ENCODE measurements around the gene PKP4.

The PKP4 gene

DNA sequence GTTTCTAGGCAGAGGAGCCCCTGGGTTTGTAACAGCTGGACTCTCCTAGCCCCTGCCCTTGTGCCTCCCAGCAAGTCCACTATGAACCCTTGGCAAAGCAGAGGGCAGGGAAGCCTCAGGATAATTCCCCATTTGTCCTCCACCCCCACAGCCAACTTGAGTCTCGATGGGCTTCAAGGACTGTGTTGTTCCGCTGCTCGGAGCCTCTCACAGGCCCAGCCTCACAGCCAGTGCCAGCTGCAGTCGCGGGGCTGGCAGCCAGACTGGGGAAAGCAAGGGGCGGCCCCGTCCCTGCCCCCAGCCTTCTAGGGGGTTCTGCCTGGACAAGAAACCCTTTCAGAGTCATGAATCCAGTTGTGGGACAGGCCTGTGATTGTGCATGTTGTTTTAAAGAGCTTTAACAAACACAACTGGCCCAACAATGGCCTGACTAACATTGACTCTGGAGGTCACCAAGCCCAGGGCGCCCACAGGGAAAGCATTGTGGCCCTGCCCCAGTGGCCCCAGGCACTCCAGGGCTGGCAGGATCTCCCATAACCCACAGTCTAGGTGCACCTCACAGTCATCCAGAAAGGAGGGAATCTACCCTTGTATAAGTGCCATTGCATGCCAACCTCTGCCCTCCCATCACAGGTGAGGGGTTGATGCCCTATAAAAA lies 266.6 kb downstream of the PKP4 start:
- DNase-seq: no peak

- DNase-seq: no peak
Measured at GRCh38 chr2:158723921-158724802, 267.4 kb downstream of the PKP4 start.

DNA sequence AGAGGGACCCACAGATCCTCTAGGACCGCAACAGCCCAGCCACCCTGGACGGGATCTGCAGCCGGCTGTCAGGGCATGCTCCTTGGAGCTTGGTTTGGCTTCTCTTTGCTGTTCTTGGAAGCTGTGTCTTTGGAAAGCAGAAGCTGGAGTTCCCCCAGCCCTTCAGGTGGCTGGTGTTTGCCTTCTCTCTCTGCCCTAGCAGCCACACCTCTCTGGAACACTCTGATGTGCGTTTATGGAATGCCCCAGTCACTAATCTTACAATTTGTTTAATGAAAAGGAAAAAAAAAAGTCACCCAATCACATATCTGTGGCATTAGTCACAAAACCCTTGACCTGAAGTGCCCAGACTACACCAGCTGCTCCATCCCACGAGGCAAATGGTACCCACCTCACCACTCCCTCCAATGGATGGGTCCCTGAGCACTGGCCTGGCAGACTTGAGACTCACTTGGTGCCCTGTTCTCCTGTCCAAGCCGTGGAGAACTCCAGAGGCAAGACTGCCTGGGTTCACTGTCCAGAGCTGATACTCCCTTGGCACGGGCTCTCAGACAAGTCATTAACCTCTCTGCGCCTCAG lies 268.1 kb downstream of the PKP4 start:
- no peak for DNase-seq

DNA sequence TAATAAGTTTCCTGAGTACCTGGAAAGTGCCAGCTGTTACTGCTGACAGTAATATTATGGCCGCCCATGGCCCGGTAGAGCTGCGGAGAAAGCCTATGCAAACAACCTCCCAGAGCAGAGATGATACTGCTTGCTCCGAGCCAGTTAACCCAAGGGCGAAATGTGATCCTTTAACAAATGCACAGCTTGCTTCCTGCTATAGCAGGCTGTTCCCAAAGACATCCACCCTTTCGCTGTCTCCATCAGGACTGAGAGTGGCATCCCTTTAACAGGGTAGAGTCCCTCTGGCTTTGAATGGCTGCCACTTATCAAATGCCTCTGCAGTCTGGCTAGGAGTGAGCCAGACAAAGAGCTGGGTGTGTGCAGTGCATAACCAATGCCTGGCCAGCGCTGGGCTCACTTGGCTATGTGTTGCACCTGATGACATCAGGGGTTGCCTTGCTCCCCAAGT lies 268.7 kb downstream of the PKP4 start:
- no peak for DNase-seq

DNA sequence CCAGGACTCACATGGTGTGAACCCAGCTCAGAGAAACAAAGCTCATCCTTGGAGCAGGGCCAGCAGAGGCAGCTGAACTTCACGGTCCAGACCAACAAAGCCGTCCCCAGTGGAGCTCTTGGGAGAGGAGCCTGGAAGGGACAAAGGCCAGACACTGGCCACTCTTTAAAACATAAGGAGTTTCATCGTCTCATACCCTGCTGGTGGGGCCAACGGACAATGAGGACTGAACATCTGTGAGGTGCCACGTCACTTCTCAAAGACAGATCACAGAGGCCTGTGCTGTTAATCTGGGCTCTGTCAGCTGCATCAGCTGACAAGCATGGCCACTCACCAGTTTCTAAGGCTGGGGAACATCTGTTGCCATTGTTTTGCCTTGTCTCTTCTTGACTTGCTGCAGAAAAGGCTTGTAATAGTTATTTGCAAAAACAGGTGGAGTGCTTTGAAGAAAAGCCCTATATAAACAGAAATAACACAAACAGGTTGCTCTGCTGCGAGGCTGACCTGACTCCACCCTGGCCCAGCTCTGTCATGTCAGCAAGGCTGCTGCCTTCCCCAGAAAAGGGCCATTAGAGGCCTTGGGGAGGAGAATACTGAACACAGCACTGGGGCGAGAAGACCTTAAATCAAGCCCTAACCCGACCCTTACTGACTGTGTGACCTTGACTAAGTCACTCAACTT lies 270.3 kb downstream of the PKP4 start:
- DNase-seq: no peak

- no peak for DNase-seq
Measured at GRCh38 chr2:158728422-158728821, 271.7 kb downstream of the PKP4 start.

DNA sequence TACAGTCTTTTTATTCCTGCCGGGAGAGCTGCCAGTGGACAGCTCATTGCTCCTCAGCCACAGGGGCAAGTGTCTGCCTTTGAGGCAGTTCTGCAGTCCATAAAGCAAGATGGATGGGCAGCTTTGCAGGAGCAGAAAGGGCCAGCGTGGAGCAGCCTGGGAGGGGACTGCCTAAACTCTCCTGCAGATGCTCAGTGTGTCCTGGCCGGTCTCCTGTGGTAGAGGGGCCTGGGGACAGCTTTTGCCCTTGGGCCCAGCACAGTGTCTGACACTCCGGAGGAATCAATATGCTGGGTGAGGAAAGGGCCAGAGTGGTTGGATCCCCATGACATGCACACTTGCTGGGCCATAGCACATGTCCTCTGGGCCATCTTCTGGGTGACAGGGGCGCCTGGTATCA lies 272.7 kb downstream of the PKP4 start:
- no peak for DNase-seq

- no peak for DNase-seq
Measured at GRCh38 chr2:158729873-158730620, 273.3 kb downstream of the PKP4 start.

DNA sequence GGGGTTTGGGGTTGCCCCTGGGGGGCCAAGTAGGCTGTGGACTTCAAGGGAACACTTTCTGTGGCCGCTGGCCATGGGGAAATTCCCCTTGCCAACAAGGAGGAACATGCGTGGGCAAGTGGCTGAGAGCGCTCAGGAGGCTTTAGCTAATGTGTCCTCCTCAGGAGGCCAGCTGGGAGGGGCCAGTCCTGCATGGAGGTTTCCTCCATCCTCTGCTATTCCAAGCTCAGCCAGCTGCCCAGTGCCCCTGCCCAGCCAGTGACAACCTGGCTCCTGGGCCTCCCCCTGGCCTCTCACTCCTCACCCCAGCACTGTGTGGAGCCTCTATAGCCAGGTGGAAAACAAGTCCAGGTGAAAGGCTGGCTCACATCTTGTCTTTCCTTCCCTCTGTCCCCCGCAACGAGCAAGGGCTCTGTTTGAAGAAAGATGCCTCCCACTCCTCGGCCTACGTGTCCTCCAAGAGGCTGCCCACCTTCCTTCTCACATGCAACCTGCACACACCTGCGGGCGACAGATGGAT lies 273.9 kb downstream of the PKP4 start:
- DNase-seq: no peak

DNA sequence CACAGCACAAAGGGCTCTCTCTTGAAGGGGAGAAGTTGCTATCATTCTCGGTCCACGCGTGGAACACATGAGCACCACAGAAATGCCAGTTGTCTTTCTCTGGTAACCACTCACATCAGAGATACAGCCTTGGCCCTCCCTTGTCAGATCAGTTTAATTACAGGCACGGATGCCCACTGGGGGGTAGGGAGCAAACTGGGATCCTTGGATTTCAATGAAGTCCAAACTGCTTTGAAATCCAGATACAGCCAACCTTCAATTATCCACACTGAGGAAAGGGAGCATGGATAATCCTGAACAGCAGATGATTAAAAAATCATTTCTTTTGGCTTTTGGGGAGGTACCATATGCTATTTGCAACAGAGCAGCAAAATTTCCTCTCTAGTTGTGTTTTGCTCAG lies 274.6 kb downstream of the PKP4 start:
- DNase-seq: no peak
